Mucosa of descending colon (tissue), 3 donors: ENCODE measurements around the gene PDE4D. TPM values are rescaled to one million over a fixed set of nuclear protein-coding genes. Genes with fewer than 3 reads are reported as not detected.

Experiments used
- ATAC-seq: fragments of 200-7000 bp; cut with Tn5 transposase; one replicate; pipeline ENCODE4 v1.9.1; 2020; ENCODE audit warnings: mild to moderate bottlenecking, moderate library complexity
- DNase-seq, 3 donors: peaks; one replicate each; pipeline ENCODE4 v3.0.0-alpha.2; 2020
- H3K36me3 ChIP-seq: fragments of 200-600 bp; one replicate; pipeline ENCODE4 v1.8.0; 2021; ENCODE audit warnings: low read depth, mild to moderate bottlenecking
- H3K4me1 ChIP-seq: fragments of 200-600 bp; one replicate; pipeline ENCODE4 v1.8.0; 2021; ENCODE audit warnings: low read depth, mild to moderate bottlenecking
- H3K4me3 ChIP-seq: fragments of 200-600 bp; one replicate; pipeline ENCODE4 v1.8.0; 2021; ENCODE audit warnings: mild to moderate bottlenecking
- H3K9me3 ChIP-seq: fragments of 200-600 bp; one replicate; pipeline ENCODE4 v1.8.0; 2021; ENCODE audit warnings: mild to moderate bottlenecking
- intact Hi-C, 2 donors: fragments of 100-400 bp; cut with DNase I in 1 of 2; cut with micrococcal nuclease in 1 of 2; formaldehyde crosslinking; loops; one replicate each; pipeline versions ENCODE4 v1.11.0 to v1.11.1; 2022; cut with DNase I, micrococcal nuclease
- total RNA-seq, 3 donors: library from RNA; stranded (reverse); fragmentation: NEBNext Ultra II Directional in 2 of 3; extraction: Animal tissue kit (Norgen Biotek cat#: 25700) in 2 of 3; gene quantifications; one replicate each; pipeline versions ENCODE4 v1.2.1 to v1.2.4, GENCODE V29; 2021 to 2023
- TF ChIP-seq, protein P1 (sequence below): fragments of 200-600 bp; IDR thresholded peaks from one replicate; pipeline ENCODE4 v1.8.0; 2022; ENCODE audit warnings: antibody characterized with exemption, mild to moderate bottlenecking
- donor health status: DM: no; HTN: no; CAD: no; lungs with moderate emphysema.
- donor health status: DM: no; HTN: no; CAD: no.
- donor health status: DM: no; HTN: yes; CAD: no.

Gene PDE4D
- total RNA-seq, 3 donors from 2014 or later, result 37.9 to 137 (median 100) TPM

DNA sequence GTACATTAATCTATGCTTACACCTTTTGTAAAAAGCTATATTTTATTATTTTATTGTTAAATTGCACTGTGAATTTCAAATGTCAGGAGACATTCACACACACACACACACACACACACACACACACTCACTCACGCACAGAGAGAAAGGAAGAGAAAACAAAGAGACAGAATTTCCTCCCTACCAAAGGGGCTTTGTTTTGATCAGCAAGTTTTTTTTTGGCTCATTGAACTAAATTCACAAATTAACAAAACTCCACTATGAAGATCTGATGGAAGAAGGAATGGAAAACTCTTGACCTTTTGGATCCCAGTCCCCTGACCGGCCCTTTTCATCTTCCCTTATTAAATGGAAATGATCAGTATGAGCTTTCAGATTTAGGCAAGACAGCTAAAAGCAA lies 161.2 kb downstream of the PDE4D start:
- DNase-seq, result no peak
- Histone ChIP-seq H3K4me3 (no peak overlapping the region), H3K36me3 (no peaks in the 10 kb centered on the region), H3K4me1 (no peaks in the 10 kb centered on the region), H3K9me3 (no peaks in the 10 kb centered on the region)
- TF ChIP-seq, protein P1, sequence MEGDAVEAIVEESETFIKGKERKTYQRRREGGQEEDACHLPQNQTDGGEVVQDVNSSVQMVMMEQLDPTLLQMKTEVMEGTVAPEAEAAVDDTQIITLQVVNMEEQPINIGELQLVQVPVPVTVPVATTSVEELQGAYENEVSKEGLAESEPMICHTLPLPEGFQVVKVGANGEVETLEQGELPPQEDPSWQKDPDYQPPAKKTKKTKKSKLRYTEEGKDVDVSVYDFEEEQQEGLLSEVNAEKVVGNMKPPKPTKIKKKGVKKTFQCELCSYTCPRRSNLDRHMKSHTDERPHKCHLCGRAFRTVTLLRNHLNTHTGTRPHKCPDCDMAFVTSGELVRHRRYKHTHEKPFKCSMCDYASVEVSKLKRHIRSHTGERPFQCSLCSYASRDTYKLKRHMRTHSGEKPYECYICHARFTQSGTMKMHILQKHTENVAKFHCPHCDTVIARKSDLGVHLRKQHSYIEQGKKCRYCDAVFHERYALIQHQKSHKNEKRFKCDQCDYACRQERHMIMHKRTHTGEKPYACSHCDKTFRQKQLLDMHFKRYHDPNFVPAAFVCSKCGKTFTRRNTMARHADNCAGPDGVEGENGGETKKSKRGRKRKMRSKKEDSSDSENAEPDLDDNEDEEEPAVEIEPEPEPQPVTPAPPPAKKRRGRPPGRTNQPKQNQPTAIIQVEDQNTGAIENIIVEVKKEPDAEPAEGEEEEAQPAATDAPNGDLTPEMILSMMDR, result no peak
- intact Hi-C loops, result no loop called here
- ATAC-seq, result no peak

DNA sequence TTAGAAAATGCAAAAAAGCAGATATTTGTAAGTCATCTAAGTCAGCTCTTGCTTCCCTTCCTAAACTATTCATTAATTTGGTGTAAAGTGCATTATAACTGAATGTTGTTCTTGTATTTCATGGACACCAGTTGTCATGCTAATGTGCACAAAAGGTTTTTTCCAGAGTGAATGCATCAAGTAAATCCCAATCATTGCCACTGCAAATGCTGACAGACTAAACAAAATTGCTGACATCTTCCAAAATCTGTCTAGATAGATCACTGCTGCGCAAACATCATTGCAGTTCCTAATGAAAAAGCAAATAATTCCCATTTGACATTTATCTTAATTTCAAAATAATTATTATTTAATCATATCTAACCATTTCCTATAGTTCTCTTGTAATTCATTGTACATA lies 161.7 kb downstream of the PDE4D start:
- Histone ChIP-seq H3K9me3 (no peaks in the 10 kb centered on the region), H3K4me1 (no peaks in the 10 kb centered on the region), H3K36me3 (no peaks in the 10 kb centered on the region), H3K4me3 (no peak overlapping the region)
- ATAC-seq (no peak), DNase-seq (no peak)
- intact Hi-C loops, result no loop called here
- TF ChIP-seq, protein P1, result no peak

DNA sequence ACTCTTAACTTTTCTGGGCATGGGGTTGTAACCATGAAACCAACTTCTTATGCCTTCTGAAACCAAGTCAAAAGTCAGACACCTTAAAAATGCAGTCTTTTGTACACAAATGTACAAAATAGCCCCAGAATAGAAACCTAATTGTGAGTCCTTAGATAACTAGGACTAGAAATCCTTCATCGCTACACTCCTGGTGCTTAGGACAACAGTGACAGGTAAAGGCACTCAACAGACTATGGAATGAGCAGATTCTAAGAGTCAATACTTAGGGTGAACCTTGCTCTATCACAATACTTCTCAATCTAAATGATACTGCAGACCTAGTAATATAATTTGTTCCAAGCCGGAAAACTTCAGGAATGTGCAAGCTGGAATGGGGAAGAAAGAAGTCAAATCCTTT lies 163.7 kb downstream of the PDE4D start:
- Histone ChIP-seq H3K9me3 (no peaks in the 10 kb centered on the region), H3K4me1 (no peaks in the 10 kb centered on the region), H3K36me3 (no peaks in the 10 kb centered on the region), H3K4me3 (no peak overlapping the region)
- no peak for DNase-seq
- intact Hi-C loops, result no loop called here
- no peak for ATAC-seq
- TF ChIP-seq, protein P1, result no peak

DNA sequence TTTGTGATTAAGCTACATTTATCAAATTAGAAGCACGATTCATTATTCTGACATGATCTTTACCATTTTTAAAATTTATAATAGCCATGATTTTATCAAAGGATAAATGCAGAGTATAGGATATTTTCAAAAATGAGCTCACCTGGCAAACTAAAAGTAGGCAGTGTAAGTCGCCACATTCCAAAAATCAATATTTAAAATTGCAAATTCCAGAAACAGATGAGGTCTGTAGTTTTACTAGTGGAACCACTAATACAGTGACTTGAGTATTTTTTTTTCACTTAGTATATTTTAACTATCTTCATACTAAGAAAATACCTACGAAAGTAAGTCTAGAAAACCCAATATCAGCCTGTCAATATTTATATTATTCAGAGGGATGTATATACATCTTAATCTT lies 164.2 kb downstream of the PDE4D start:
- no peaks in the 10 kb centered on the region for H3K36me3 ChIP-seq
- intact Hi-C loops, result no loop called here
- H3K4me1 ChIP-seq, result no peaks in the 10 kb centered on the region
- TF ChIP-seq, protein P1, result no peak
- no peak overlapping the region for H3K4me3 ChIP-seq
- ATAC-seq, result no peak
- no peaks in the 10 kb centered on the region for H3K9me3 ChIP-seq
- no peak for DNase-seq

DNA sequence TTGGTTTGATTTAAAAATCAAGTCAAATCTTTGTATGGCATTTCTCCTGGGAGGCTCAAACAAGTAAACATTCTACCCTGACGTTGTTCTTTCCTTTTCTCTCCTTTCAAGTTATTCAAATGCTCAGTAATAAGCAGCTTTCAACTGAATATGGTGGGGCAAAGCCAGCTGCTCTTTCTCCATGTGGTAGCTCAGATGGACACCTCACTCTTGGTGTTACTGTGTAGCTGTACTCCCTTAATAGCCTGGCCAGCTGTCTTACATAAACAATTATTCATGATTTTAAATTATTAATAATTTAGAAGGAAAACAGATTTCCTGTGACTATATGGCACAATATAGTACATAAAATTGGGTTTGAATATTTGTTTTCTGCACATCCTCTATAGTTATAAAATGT lies 165.2 kb downstream of the PDE4D start:
- TF ChIP-seq, protein P1, result no peak
- intact Hi-C loops, result no loop called here
- H3K9me3 ChIP-seq, result no peaks in the 10 kb centered on the region
- H3K36me3 ChIP-seq, result no peaks in the 10 kb centered on the region
- ATAC-seq (no peak), DNase-seq (no peak)
- no peaks in the 10 kb centered on the region for H3K4me1 ChIP-seq
- H3K4me3 ChIP-seq, result no peak overlapping the region

DNA sequence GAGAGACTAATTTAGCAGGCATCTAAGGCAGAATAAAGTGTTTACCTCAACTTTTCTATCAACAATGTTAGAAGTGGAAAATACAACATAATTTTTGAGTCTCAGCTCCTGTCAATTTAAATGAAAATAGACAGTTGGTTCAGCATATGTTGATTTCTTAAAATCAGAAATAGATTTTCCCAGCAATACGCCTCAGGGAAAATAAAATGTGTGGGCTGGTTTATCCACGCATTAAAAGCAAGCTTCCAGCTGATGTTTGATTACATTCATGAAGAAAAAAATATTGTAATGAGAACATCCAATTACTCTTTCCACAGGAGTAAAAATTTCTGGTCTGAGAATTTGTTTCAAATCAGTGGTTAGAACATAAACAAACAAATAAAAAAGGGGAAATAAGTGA lies 166.3 kb downstream of the PDE4D start:
- Histone ChIP-seq H3K4me3 (no peak overlapping the region), H3K36me3 (no peaks in the 10 kb centered on the region), H3K9me3 (no peaks in the 10 kb centered on the region), H3K4me1 (no peaks in the 10 kb centered on the region)
- no peak for DNase-seq
- TF ChIP-seq, protein P1, result no peak
- intact Hi-C loops, result no loop called here
- no peak for ATAC-seq
